Nephron progenitor cell (in vitro differentiated cells): Measurements from ENCODE around the gene ARHGAP26.

ENCODE experiments used
- DNase-seq: peaks from one replicate; pipeline ENCODE4 v3.0.0; 2021
- H3K27ac Mint-ChIP-seq: 2 replicates; pipeline ENCODE4 v1.8.0; 2021; ENCODE audit warnings: mild to moderate bottlenecking, moderate library complexity, mixed read lengths
- H3K27me3 Mint-ChIP-seq: 2 replicates; pipeline ENCODE4 v1.8.0; 2021; ENCODE audit warnings: mild to moderate bottlenecking, low read depth, mixed read lengths; ENCODE audit not compliant: poor library complexity
- H3K36me3 Mint-ChIP-seq: 2 replicates; pipeline ENCODE4 v1.8.0; 2021; ENCODE audit warnings: low read depth, mixed read lengths
- H3K4me1 Mint-ChIP-seq: 2 replicates; pipeline ENCODE4 v1.8.0; 2021; ENCODE audit warnings: mixed read lengths
- H3K4me3 Mint-ChIP-seq: 2 replicates; pipeline ENCODE4 v1.8.0; 2021; ENCODE audit warnings: mild to moderate bottlenecking, moderate library complexity, mixed read lengths
- H3K9me3 Mint-ChIP-seq: 2 replicates; pipeline ENCODE4 v1.8.0; 2021; ENCODE audit warnings: mild to moderate bottlenecking, moderate library complexity, mixed read lengths
- CTCF ChIP-seq: fragments of 200-600 bp; sonication (generic); IDR thresholded peaks from 2 replicates; pipeline ENCODE4 v1.5.0; 2021; ENCODE audit warnings: antibody characterized with exemption

ARHGAP26 gene

GRCh38 chr5:142795251-142795650 lies 25.1 kb downstream of the ARHGAP26 start:
- DNase-seq: no peak
- Mint-ChIP-seq H3K27ac (no peak overlapping the region), H3K27me3 (peaks cover 13% of the 10 kb centered on the region)

GRCh38 chr5:142796492-142797109 lies 26.4 kb downstream of the ARHGAP26 start:
- no peak for DNase-seq
- no peak overlapping the region for H3K4me3 Mint-ChIP-seq
- H3K4me1 Mint-ChIP-seq: peaks cover 1% of the 10 kb centered on the region
- no peaks in the 10 kb centered on the region for H3K9me3 Mint-ChIP-seq
- TF ChIP-seq CTCF: no peak
- no peak overlapping the region for H3K27ac Mint-ChIP-seq
- H3K36me3 Mint-ChIP-seq: no peaks in the 10 kb centered on the region
- H3K27me3 Mint-ChIP-seq: peaks cover 10% of the 10 kb centered on the region

More at GRCh38 chr5:142795251-142795650, 25.1 kb downstream of the ARHGAP26 start:
- H3K36me3 Mint-ChIP-seq: no peaks in the 10 kb centered on the region
- no peak for TF ChIP-seq CTCF
- H3K9me3 Mint-ChIP-seq: no peaks in the 10 kb centered on the region
- no peak overlapping the region for H3K4me3 Mint-ChIP-seq
- no peaks in the 10 kb centered on the region for H3K4me1 Mint-ChIP-seq

GRCh38 chr5:142797420-142797819 lies 27.2 kb downstream of the ARHGAP26 start:
- Mint-ChIP-seq H3K36me3 (no peaks in the 10 kb centered on the region), H3K27me3 (peaks cover 10% of the 10 kb centered on the region), H3K4me3 (no peak overlapping the region), H3K9me3 (no peaks in the 10 kb centered on the region), H3K4me1 (peaks cover 5% of the 10 kb centered on the region), H3K27ac (no peak overlapping the region)
- TF ChIP-seq CTCF: no peak
- no peak for DNase-seq

- Mint-ChIP-seq H3K36me3 (no peaks in the 10 kb centered on the region), H3K4me3 (no peak overlapping the region), H3K9me3 (no peaks in the 10 kb centered on the region), H3K4me1 (peaks cover 5% of the 10 kb centered on the region), H3K27me3 (peaks cover 10% of the 10 kb centered on the region), H3K27ac (no peak overlapping the region)
- TF ChIP-seq CTCF: no peak
- no peak for DNase-seq
These were observed 28.1 kb downstream of the ARHGAP26 start for GRCh38 chr5:142798099-142798770.

- H3K36me3 Mint-ChIP-seq: no peaks in the 10 kb centered on the region
- peaks cover 5% of the 10 kb centered on the region for H3K4me1 Mint-ChIP-seq
These were observed 30.8 kb downstream of the ARHGAP26 start for GRCh38 chr5:142800776-142801494.

More at GRCh38 chr5:142800776-142801494, 30.8 kb downstream of the ARHGAP26 start:
- TF ChIP-seq CTCF: no peak
- Mint-ChIP-seq H3K27ac (no peak overlapping the region), H3K4me3 (no peak overlapping the region), H3K9me3 (no peaks in the 10 kb centered on the region), H3K27me3 (peaks cover 3% of the 10 kb centered on the region)
- no peak for DNase-seq
